Motor neuron (in vitro differentiated cells): Measurements from ENCODE around the gene CHN2. TPM values are rescaled to one million over a fixed set of nuclear protein-coding genes. Genes with fewer than 3 reads are reported as not detected.

Source experiments
- ATAC-seq, 8 experiments: fragments of 200-7000 bp; cut with Tn5 transposase; replicated peaks in 6 of 8; 2 replicates each; pipeline ENCODE4 v1.8.0; 2021; ENCODE audit warnings: mild to moderate bottlenecking in 8 of 8, moderate library complexity in 8 of 8
- H3K27ac ChIP-seq, 2 donors: fragments of 250-450 bp; sonication (Bioruptor Pico); 2 replicates each; pipeline ENCODE4 v1.9.0; 2021; ENCODE audit warnings: antibody characterized with exemption in 2 of 2, mild to moderate bottlenecking in 2 of 2, moderate library complexity in 1 of 2
- H3K4me1 ChIP-seq, 2 donors: fragments of 250-450 bp; sonication (Bioruptor Pico); replicated peaks in 1 of 2; 2 replicates each; pipeline ENCODE4 v1.6.1; 2021; ENCODE audit warnings: antibody characterized with exemption in 2 of 2, mild to moderate bottlenecking in 2 of 2, moderate library complexity in 1 of 2
- H3K4me3 ChIP-seq, 5 donors: fragments of 250-450 bp; sonication (Bioruptor Pico); 2 replicates each; pipeline ENCODE4 v1.9.0; 2021; ENCODE audit warnings: antibody characterized with exemption in 5 of 5, mild to moderate bottlenecking in 5 of 5, moderate library complexity in 4 of 5
- WGBS, 10 experiments: fragments of 450-650 bp; shearing (Covaris generic); methylation state at CpG; one replicate each; pipeline ENCODE4 v1.0.0; 2022; 5-methylcytosine and 5-hydroxymethylcytosine counted together
- in situ Hi-C, 9 experiments: fragments of 400-800 bp; cut with MboI; loops; one replicate each; pipeline ENCODE4 v1.15.0; 2021; ENCODE audit warnings: low sequenced_read_pairs in 9 of 9, low pct_unique_long_range_greater_than_20kb in 2 of 9; ENCODE audit not compliant: unreplicated experiment in 9 of 9
- total RNA-seq, 8 experiments: library from RNA; unstranded; fragments of 300-600 nt; gene quantifications; 2 replicates each; pipeline versions ENCODE4 v1.2.3 to v1.2.4, GENCODE V29; 2022

CHN2 gene
- total RNA-seq, 8 experiments from 2014 or later: 2.6 to 28.8 (median 14.8) TPM

DNA sequence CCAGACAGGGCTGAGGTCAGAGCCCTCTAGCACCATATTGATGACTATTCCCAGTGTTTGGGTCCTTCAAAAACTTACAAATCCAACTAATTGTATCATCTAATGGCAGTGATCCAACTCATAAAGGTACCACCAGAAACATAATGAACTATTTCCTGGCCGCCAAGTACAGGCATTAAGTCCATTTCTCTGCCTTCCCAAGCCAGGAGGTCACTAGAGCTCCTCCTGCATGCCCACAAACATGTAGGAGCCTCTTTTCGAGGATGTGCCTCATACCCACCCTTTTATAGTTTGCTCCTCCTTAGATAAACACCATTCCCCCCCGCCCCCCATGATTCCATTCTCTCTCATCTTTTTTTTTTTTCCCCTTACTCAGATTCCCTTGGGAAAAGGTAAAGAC is 91.3 kb downstream of the CHN2 start:
- H3K27ac ChIP-seq: no peak overlapping the region
- H3K4me3 ChIP-seq: no peak overlapping the region
- WGBS, 10 experiments: 13 to 100% (median 75%) methylated on average over 1 to 2 of the region's 3 CpGs; no CpG with 5 or more reads in 4 of the 10 experiments
- no peak for ATAC-seq
- in situ Hi-C loops: no loop called here
- H3K4me1 ChIP-seq: peaks cover 24 to 25% of the 10 kb centered on the region in 2 donors

DNA sequence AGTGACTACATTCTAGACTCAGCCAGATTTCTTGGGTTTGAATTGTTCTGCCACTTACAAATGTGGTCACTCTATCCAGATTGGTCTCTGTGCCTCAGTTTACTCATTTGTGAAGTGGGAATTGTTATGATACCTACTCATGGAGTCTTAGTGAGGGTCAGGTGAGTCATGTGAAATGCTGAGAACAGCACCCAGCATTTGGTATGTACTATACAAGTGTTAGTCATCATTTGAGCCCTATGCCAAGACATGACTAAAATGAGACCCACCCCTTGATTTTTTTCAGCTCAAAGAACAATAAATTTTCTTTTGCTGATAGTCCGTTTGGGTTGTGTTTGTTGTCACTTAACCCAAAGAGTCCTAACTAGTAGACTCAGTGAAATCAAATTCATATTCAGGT is 92.8 kb downstream of the CHN2 start:
- H3K4me1 ChIP-seq: peaks cover 12 to 19% of the 10 kb centered on the region in 2 donors
- ATAC-seq: peak in 3 of 8 experiments; percentile 14 to 47 (median 26)
- H3K4me3 ChIP-seq: no peak overlapping the region
- WGBS, 10 experiments: 0 to 100% (median 67%) methylated on average over 1 of the region's 1 CpG; no CpG with 5 or more reads in 1 of the 10 experiments
- in situ Hi-C loops: no loop called here
- H3K27ac ChIP-seq: no peak overlapping the region

DNA sequence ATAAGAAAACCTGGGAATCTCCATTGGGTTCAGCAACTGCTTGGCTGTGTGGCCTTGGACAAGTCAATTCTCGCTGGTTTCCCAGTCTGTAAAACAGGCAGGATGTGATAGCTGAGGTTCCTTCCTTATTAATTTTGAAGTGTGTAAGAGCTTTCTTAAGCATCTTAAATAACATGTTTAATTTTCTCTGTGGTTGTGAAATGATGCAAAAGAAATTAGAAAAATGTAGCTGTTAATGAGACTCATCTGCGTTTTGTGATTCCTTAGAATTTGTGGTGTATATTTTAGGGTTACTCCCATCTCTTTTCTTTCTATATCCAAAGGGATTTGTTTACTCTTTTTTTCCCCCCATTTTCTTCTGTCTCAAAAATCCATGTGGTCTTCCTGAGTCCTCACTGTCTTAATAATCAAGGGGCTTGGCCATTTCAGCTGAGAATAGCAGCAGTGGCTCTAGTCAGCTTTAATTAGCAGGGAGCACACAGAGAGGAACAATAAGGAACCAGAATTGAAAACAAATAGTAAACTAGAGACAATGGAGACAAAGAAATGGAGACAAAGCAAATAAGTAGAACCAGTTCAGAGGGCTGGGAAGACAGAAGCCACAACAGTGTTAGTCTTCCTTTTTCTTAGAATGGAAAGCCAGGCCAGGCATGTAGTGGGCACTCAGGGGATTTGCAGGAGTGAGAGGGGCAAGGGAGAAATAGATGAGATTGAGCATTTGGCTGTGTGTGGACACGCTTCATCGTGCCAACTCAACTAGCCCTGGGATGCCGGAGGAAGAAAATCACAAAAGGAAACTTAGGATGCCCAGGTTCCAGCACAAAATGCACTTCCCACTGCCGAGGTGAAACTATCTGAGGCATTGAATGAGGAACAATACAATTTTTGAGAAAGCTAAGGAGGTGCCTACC is 93.9 kb downstream of the CHN2 start:
- Histone ChIP-seq H3K27ac (no peak overlapping the region), H3K4me3 (no peak overlapping the region), H3K4me1 (peaks cover 15 to 23% of the 10 kb centered on the region in 2 donors)
- 40 to 100% (median 93%) methylated on average over 1 to 6 of the region's 6 CpGs for WGBS, 10 experiments
- in situ Hi-C loops: no loop called here
- ATAC-seq: peak in 1 of 8 experiments; percentile 22

DNA sequence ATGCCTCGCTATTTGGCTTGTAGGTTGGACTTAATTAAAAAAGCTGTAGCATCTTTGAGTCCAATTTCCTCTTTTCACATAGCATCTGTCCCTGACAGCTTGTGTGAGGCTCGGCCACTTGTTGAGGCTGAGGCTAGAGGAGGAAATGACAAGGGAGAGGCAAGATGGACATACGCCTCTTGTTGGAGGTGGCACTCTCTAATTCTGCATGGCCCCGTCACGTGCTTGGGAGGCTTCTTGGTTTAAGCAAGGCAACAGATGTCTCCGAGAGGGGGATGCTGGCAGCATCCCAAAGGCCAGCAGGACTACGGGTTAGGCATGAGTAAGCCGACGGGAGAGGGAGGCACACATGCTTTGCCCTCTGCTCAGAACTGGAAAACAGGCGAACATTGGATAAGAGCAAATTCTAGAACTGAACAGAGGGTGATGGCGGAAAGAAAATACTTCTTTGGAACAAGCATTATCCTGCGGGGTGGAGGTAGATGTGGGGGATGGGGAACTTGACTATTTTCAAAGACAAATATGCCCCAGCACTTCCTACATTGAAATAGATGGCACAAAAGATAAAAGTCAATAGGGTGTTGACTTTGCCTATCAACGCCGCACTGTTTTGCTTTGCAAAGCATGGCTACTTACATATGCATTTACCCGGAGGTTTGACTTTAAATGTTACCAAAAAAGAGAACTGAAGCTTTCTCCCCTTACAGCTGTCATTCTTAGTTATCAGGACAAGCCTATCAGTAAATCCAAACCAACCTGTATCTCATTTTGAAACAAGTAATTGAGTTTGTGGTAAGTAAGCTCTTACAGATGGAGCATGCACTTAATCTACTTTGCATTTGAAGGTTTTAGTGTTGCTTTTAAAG is 94.8 kb downstream of the CHN2 start:
- H3K27ac ChIP-seq: no peak overlapping the region
- H3K4me1 ChIP-seq: peaks cover 15 to 23% of the 10 kb centered on the region in 2 donors
- WGBS, 10 experiments: 0 to 90% (median 62%) methylated on average over 2 to 9 of the region's 15 CpGs; no CpG with 5 or more reads in 2 of the 10 experiments
- ATAC-seq: peak in 6 of 8 experiments; percentile 25 to 68 (median 39)
- in situ Hi-C loops: no loop called here
- H3K4me3 ChIP-seq: no peak overlapping the region

DNA sequence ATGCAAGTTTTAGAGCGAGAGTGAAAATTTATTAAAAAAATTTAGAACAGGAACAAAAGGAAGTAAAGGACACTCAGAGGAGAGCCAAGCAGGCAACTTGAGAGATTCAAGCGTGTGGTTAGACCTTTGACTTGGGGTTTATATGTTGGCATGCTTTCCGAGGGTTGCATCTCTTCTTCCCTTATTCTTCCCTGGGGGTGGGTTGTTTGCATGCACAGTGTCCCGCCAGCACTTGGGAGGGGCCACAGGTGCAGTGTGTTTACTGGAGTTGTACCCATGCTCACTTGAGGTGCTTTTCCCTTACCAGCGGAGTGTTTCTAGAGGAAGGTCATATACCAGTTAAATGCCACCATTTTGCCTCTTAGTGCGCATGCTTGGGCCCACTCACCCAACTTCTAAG is 96.3 kb downstream of the CHN2 start:
- ATAC-seq: no peak
- 48 to 100% (median 90%) methylated on average over 1 to 5 of the region's 6 CpGs for WGBS, 10 experiments
- in situ Hi-C loops: no loop called here

DNA sequence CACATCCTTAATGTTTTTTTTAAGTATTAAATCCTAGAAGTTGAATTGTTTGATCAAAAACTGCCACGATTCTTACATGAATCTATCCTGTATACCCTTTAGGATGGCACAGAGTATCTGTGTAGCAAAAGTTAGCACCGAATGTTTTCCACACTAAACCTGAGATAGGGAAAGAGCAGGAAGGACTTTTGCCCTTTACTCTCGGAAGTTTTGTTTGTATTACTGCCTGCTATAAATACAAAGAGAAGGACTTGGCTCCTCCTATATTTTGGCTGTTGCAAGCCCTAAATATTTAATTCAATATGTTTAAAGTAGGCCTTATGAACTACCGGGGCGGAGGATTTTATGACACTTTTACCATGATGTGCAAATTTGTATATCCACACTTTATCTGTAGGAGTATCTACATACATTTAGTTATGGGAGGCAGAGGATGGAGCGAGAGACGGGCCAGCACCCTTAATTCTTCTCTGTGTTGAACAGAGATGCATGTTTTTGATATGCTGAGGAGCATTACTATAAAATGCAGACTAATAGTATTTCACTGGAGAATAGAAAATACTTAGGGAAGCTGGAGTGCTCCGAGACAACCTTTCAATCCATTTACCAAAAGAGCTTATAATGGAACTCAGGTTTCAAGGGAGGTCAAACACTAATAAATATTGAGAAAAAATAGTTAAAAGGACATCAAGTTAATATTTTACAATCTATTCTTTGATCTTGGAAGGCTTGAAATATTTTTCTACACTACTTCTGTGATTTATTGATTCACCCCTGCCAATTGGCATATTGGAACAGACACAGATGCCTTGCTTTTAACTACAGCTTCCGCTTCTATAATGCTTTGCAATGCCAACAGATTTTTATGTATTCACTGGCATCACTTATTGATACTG is 97.4 kb downstream of the CHN2 start:
- ATAC-seq: peak in 1 of 8 experiments; percentile 14
- in situ Hi-C loops: no loop called here
- no peak overlapping the region for H3K27ac ChIP-seq
- H3K4me1 ChIP-seq: peaks cover 9 to 23% of the 10 kb centered on the region in 2 donors
- no peak overlapping the region for H3K4me3 ChIP-seq
- WGBS, 10 experiments: 19 to 92% (median 78%) methylated on average over 3 to 9 of the region's 9 CpGs

More for the DNA sequence above, 96.3 kb downstream of the CHN2 start:
- H3K4me1 ChIP-seq: peaks cover 9 to 23% of the 10 kb centered on the region in 2 donors
- no peak overlapping the region for H3K27ac ChIP-seq
- H3K4me3 ChIP-seq: no peak overlapping the region

DNA sequence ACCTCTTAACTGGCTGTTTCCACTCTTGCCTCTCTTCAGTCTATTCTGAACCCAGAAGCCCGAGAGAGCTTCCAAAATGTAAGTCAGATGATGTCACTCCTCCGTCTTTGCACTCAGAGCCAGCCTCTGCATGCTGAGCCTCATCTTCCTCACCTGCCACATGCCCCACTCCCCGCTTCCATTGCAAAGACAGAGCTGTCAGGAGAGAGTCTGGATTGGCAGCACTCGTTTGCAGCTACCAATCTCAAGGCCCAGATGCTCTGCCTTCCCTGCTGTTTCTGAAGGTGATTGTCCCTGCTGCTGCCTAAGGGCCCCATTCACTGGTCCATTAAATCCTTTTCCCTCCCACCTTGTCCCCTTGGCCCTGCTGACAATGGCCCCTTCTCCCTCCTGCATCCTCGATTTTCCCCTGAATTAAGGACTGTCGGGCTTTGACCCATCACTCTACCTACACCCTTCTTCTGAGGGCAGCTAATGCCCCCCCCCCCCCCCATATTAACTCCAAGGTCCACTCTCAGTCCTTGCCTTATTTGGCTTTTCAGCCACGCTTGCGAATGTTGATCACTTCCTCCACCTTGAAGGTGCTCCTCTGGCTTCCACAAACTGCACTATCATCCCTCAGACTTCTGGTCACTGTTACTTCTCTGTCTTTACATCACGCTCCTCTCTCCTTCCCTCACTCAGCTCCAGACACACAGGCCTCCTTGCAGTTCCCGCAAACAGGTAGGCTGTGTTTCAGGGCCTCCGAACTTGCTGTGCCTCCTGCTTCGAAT is 98.5 kb downstream of the CHN2 start:
- no peak for ATAC-seq
- Histone ChIP-seq H3K4me1 (peaks cover 10 to 30% of the 10 kb centered on the region in 2 donors), H3K4me3 (no peak overlapping the region), H3K27ac (no peak overlapping the region)
- WGBS, 10 experiments: 52 to 100% (median 100%) methylated on average over 1 to 10 of the region's 12 CpGs; no CpG with 5 or more reads in 1 of the 10 experiments
- in situ Hi-C loops: no loop called here

DNA sequence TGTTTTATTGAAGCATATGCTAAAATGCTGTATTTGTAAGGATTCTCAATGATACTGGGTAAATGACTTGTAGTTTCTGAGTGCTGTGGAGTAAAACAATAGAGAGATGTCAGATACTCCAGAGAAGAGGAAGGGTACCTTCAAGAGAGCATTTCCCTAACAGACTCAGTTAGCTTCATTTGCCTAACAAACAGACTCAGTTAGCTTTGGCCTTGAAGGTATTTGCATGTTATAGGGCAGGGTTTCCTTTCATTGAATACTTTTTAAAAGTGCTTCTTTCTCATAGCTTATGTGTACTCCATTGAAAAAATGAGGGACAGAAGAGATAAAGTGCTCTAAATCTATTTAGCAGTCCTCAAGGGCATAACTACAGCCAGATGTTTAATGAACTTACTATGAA is 101.8 kb downstream of the CHN2 start:
- in situ Hi-C loops: no loop called here
- ATAC-seq: no peak
- H3K4me1 ChIP-seq: peaks cover 25 to 32% of the 10 kb centered on the region in 2 donors
- no peak overlapping the region for H3K4me3 ChIP-seq
- no peak overlapping the region for H3K27ac ChIP-seq

DNA sequence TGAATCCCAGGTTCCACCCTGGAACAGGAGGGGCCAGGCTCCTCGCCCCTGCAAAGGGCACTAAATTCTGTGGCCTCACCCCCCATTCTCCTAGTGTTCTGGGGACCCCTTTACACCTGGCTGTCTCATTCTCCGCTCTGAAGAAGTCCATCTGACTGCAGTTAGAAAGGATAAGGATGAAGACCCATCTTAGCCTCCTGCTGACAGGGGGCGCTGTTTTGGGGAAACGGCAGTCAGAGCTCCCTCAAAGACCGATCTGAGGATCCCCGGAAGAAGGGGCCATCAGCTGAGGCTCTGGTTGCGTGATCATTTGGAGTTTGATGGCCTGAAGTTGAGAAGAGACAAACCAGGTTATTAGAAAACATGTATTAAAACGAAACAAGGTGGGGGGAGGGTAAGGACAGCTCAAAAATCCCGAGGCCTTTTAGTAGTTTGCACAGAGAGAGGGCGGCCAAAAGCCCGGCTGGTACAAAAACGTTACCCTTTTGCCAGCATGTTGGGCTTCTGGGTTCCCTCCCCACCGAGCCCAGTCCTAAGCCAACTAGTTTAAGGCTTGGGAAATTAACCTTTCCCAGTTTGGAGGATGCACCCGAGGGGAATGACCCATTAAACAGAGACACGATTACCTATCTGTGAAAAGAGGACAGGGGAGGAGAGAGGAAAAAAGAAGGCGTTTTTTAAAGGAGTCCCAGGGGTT is 102.8 kb downstream of the CHN2 start:
- H3K4me3 ChIP-seq: no peak overlapping the region
- in situ Hi-C loops: no loop called here
- H3K4me1 ChIP-seq: peaks cover 25% of the 10 kb centered on the region in 2 donors
- ATAC-seq: no peak
- no peak overlapping the region for H3K27ac ChIP-seq
- WGBS, 10 experiments: 30 to 87% (median 60%) methylated on average over 1 to 14 of the region's 16 CpGs; no CpG with 5 or more reads in 2 of the 10 experiments

DNA sequence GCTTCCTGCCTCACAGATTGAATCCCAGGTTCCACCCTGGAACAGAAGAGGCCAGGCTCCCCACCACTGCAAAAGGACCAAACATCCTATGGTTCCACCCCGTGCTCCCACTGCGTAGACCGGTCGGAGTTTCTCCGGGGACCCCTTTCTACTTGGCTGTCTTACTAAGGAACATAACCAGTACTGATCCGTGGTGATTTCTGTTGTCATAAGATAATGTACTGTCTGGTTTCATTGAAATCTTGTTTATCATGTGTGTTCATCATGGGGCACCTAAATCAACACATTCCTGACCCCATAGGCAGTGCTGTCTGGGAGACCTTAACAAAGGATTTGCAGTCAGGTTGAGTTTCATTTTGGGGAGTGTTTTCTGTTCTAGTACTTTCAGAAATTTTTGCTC is 104.5 kb downstream of the CHN2 start:
- ATAC-seq: peak in 5 of 8 experiments; percentile 8 to 89 (median 46)
- in situ Hi-C loops: no loop called here
- peaks cover 17 to 21% of the 10 kb centered on the region in 2 donors for H3K4me1 ChIP-seq
- no peak overlapping the region for H3K27ac ChIP-seq
- WGBS, 10 experiments: 62 to 100% (median 79%) methylated on average over 2 to 6 of the region's 6 CpGs; no CpG with 5 or more reads in 6 of the 10 experiments
- H3K4me3 ChIP-seq: no peak overlapping the region

DNA sequence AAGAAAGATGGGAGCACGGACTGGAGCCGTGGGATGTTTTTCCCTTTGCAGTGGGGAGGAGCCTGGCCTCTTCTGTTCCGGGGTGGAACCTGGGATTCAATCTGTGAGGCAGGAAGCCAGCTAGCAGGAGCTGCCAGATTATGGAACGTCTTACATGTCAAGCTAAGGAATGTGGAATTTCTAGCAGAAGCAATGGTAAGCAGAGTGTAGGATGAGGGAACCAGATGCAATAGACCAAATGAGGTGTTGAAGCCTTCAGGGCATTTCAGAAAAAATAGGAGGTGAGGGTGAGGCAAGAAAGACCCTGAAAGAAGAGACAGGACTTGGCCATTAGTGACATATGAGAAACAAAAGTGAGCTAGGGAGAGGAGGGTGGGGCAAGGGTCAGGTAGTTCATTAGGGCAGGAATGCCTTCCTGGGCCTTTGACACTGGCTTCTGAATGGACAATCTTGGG is 105.5 kb downstream of the CHN2 start:
- in situ Hi-C loops: no loop called here
- Histone ChIP-seq H3K27ac (no peak overlapping the region), H3K4me3 (no peak overlapping the region), H3K4me1 (peaks cover 17 to 21% of the 10 kb centered on the region in 2 donors)
- WGBS, 10 experiments: 16 to 100% (median 66%) methylated on average over 1 to 4 of the region's 4 CpGs; no CpG with 5 or more reads in 5 of the 10 experiments
- ATAC-seq: peak in 1 of 8 experiments; percentile 36
